Mononuclear cell (primary cell): ENCODE data around the gene CD86. TPM values are rescaled to one million over a fixed set of nuclear protein-coding genes. Genes with fewer than 3 reads are reported as not detected.
"Not testable (repeated sequence)": the region's sequence is repeated elsewhere in the genome, so short reads cannot be mapped to it uniquely, and the experiment has no call there.

Experiments used
- H3K27me3 ChIP-seq: 2 replicates; pipeline ENCODE4 v1.6.0; 2011; ENCODE audit warnings: low read length, control low read depth; ENCODE audit not compliant: insufficient read depth
- H3K4me1 ChIP-seq: 2 replicates; pipeline ENCODE4 v1.5.1; 2011; ENCODE audit warnings: mild to moderate bottlenecking, low read length, control low read depth; ENCODE audit not compliant: insufficient read depth
- H3K4me3 ChIP-seq: 2 replicates; pipeline ENCODE4 v1.5.1; 2011; ENCODE audit warnings: mild to moderate bottlenecking, low read length, moderate library complexity
- H3K9me3 ChIP-seq: 2 replicates; pipeline ENCODE4 v1.5.1; 2011; ENCODE audit warnings: low read depth, mild to moderate bottlenecking, control low read depth, low read length
- total RNA-seq: library from RNA; depleted of rRNA; stranded (reverse); fragments of >200 nt; gene quantifications from one replicate; pipeline ENCODE4 v1.2.3, GENCODE V29; 2012

CD86 gene
- total RNA-seq, 1 donor: 50.1 TPM

GRCh38 chr3:122031123-122031468, 24.1 kb upstream of the CD86 start:
- H3K4me3 ChIP-seq: no peak overlapping the region
- peaks cover 7% of the 10 kb centered on the region for H3K4me1 ChIP-seq
- H3K9me3 ChIP-seq: no peaks in the 10 kb centered on the region
- H3K27me3 ChIP-seq: no peaks in the 10 kb centered on the region

GRCh38 chr3:122032531-122032930, 22.6 kb upstream of the CD86 start:
- peaks cover 9% of the 10 kb centered on the region for H3K9me3 ChIP-seq
- H3K27me3 ChIP-seq: no peaks in the 10 kb centered on the region
- no peak overlapping the region for H3K4me3 ChIP-seq
- peaks cover 7% of the 10 kb centered on the region for H3K4me1 ChIP-seq

GRCh38 chr3:122033023-122033422, 22.1 kb upstream of the CD86 start:
- H3K4me3 ChIP-seq: no peak overlapping the region
- no peaks in the 10 kb centered on the region for H3K27me3 ChIP-seq
- H3K9me3 ChIP-seq: peaks cover 12% of the 10 kb centered on the region
- H3K4me1 ChIP-seq: peaks cover 7% of the 10 kb centered on the region

- not testable (repeated sequence) for H3K4me3 ChIP-seq, H3K9me3 ChIP-seq, H3K4me1 ChIP-seq, H3K27me3 ChIP-seq
Measured at GRCh38 chr3:122047296-122047695, 7.9 kb upstream of the CD86 start.

GRCh38 chr3:122047773-122048172, 7.4 kb upstream of the CD86 start:
- not testable (repeated sequence) for H3K9me3 ChIP-seq, H3K4me3 ChIP-seq, H3K27me3 ChIP-seq, H3K4me1 ChIP-seq

- H3K4me1 ChIP-seq: peaks cover 8% of the 10 kb centered on the region
- H3K4me3 ChIP-seq: no peak overlapping the region
- H3K9me3 ChIP-seq: no peaks in the 10 kb centered on the region
- H3K27me3 ChIP-seq: no peaks in the 10 kb centered on the region
Measured at GRCh38 chr3:122052968-122053367, 2.2 kb upstream of the CD86 start.

- Histone ChIP-seq H3K4me3 (no peak overlapping the region), H3K27me3 (no peaks in the 10 kb centered on the region), H3K9me3 (no peaks in the 10 kb centered on the region), H3K4me1 (peaks cover 37% of the 10 kb centered on the region)
Measured at GRCh38 chr3:122057671-122058070, 2.5 kb downstream of the CD86 start.

- H3K4me1 ChIP-seq: peaks cover 37% of the 10 kb centered on the region
- no peak overlapping the region for H3K4me3 ChIP-seq
- H3K9me3 ChIP-seq: no peaks in the 10 kb centered on the region
Measured at GRCh38 chr3:122058294-122058693, 3.1 kb downstream of the CD86 start.

GRCh38 chr3:122060040-122060698, 5.0 kb downstream of the CD86 start:
- Histone ChIP-seq H3K4me3 (no peak overlapping the region), H3K9me3 (no peaks in the 10 kb centered on the region), H3K27me3 (no peaks in the 10 kb centered on the region), H3K4me1 (peaks cover 48% of the 10 kb centered on the region)

More at GRCh38 chr3:122058294-122058693, 3.1 kb downstream of the CD86 start:
- no peaks in the 10 kb centered on the region for H3K27me3 ChIP-seq

- H3K9me3 ChIP-seq: no peaks in the 10 kb centered on the region
- no peak overlapping the region for H3K4me3 ChIP-seq
- H3K4me1 ChIP-seq: peaks cover 68% of the 10 kb centered on the region
- H3K27me3 ChIP-seq: no peaks in the 10 kb centered on the region
Measured at GRCh38 chr3:122063908-122064307, 8.7 kb downstream of the CD86 start.

- H3K4me1 ChIP-seq: peaks cover 68% of the 10 kb centered on the region
- no peaks in the 10 kb centered on the region for H3K9me3 ChIP-seq
- no peak overlapping the region for H3K4me3 ChIP-seq
- no peaks in the 10 kb centered on the region for H3K27me3 ChIP-seq
Measured at GRCh38 chr3:122064326-122064725, 9.2 kb downstream of the CD86 start.

- Histone ChIP-seq H3K27me3 (no peaks in the 10 kb centered on the region), H3K4me3 (no peak overlapping the region), H3K9me3 (no peaks in the 10 kb centered on the region), H3K4me1 (peaks cover 60% of the 10 kb centered on the region)
Measured at GRCh38 chr3:122066331-122067213, 11.4 kb downstream of the CD86 start.

- no peaks in the 10 kb centered on the region for H3K27me3 ChIP-seq
- no peak overlapping the region for H3K4me3 ChIP-seq
- H3K9me3 ChIP-seq: no peaks in the 10 kb centered on the region
- H3K4me1 ChIP-seq: peaks cover 60% of the 10 kb centered on the region
Measured at GRCh38 chr3:122067214-122067550, 12.0 kb downstream of the CD86 start.

GRCh38 chr3:122067588-122068240, 12.6 kb downstream of the CD86 start:
- H3K4me1 ChIP-seq: peaks cover 60% of the 10 kb centered on the region
- no peaks in the 10 kb centered on the region for H3K9me3 ChIP-seq
- H3K4me3 ChIP-seq: no peak overlapping the region
- no peaks in the 10 kb centered on the region for H3K27me3 ChIP-seq

GRCh38 chr3:122074621-122075265, 19.6 kb downstream of the CD86 start:
- no peaks in the 10 kb centered on the region for H3K27me3 ChIP-seq
- no peaks in the 10 kb centered on the region for H3K9me3 ChIP-seq
- H3K4me3 ChIP-seq: no peak overlapping the region
- H3K4me1 ChIP-seq: peaks cover 56% of the 10 kb centered on the region
